Superior temporal gyrus (tissue), 1 donor: ENCODE measurements around the gene CTCF.

Experiments
- DNase-seq: peaks from one replicate; pipeline ENCODE4 v3.0.0-alpha.2; 2016; ENCODE audit errors: extremely low spot score

Gene CTCF

DNA sequence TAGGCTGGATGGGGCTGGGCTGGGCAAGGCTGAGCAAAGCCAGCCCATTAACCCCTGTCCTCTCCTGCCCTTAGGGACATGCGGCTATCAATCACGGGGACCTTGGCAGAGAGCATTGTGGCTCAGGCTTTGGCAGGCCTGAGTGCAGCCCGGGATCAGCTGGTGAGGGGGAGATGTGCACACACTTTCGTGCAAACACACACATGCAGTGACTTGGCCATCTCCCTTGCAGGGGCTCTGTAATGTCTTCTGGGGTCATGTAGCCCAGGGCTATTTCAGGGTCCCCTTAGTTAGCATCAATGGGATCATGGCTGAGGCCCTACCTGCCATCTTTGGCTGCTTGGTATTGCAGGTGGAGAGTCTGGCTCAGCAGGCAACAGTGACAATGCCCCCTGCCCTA lies 89.5 kb downstream of the CTCF start:
- DNase-seq, result no peak

- DNase-seq, result no peak
Observed at GRCh38 chr16:67652578-67653127, 90.3 kb downstream of the CTCF start.

- DNase-seq, result no peak
Observed at GRCh38 chr16:67653128-67653788, 90.9 kb downstream of the CTCF start.

DNA sequence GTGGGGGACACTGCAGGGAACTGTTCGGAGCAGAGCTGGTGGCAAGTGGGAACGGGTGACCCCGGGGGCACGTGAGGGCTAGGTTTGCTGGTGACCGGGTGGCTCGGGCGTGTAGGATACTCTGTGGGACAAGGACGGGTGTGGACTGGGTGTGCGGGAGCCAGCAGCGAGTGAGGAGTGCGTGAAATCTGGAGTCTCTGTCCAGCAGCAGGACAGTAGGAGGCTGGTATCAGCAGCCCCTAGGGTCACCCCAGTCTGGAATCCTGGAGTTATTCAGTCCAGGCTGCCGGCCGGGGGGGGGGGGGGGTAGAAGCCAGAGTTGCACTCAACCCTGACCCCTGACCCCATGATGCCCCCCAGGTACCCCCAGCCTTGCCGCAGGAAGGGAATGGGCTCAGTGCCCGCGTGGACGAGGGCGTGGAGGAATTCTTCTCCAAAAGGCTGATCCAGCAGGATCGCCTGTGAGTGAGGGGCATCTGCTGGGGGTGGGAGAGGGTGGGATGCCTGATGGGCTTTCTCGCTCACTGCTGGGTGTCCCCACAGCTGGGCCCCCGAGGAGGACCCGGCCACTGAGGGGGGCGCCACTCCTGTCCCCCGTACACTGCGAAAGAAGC lies 91.6 kb downstream of the CTCF start:
- no peak for DNase-seq

DNA sequence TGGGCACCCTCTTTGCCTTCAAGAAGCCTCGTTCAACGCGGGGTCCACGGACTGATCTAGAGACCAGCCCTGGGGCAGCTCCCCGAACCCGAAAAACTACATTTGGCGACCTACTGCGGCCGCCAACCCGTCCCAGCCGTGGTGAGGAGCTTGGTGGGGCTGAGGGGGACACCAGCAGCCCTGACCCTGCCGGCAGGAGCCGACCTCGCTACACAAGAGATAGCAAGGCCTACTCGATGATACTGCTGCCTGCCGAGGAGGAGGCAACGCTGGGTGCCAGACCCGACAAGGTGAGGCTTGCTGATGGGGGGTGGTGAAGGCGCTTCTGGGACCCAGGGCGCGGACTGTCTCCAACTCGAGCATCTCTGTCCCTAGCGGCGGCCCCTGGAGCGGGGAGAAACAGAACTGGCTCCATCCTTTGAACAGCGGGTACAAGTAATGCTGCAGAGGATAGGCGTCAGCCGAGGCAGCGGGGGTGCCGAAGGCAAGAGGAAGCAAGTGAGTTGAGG lies 92.1 kb downstream of the CTCF start:
- no peak for DNase-seq

GRCh38 chr16:67655363-67655762 lies 93.0 kb downstream of the CTCF start:
- no peak for DNase-seq

DNA sequence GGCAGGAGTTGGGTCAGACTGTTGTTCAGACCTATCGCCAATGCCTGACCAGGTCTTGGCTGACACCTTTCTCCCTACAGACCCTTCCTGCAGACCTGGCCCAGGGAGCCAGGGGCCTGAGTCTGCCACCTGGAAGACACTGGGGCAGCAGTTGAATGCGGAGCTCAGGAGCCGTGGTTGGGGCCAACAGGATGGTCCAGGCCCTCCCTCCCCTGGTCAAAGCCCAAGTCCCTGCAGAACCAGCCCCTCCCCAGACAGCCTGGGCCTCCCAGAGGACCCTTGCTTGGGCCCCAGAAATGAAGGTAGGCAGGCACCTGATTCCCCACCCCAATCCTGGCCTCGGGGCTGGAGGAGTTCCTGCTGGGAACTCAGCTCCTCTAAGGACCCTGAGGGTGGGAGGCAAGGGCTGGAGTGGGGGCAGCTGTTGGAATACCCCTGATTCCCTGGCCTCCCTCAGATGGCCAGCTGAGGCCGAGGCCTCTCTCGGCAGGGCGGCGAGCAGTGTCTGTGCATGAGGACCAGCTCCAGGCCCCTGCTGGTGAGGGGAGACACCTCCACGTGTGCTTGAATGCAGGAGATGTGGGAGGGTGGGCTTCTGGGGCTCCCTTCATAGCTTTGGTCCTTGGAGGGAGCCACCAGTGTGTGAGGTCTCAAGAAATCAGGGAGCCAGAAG lies 94.2 kb downstream of the CTCF start:
- no peak for DNase-seq

- no peak for DNase-seq
Observed at GRCh38 chr16:67657017-67657608, 94.8 kb downstream of the CTCF start.

DNA sequence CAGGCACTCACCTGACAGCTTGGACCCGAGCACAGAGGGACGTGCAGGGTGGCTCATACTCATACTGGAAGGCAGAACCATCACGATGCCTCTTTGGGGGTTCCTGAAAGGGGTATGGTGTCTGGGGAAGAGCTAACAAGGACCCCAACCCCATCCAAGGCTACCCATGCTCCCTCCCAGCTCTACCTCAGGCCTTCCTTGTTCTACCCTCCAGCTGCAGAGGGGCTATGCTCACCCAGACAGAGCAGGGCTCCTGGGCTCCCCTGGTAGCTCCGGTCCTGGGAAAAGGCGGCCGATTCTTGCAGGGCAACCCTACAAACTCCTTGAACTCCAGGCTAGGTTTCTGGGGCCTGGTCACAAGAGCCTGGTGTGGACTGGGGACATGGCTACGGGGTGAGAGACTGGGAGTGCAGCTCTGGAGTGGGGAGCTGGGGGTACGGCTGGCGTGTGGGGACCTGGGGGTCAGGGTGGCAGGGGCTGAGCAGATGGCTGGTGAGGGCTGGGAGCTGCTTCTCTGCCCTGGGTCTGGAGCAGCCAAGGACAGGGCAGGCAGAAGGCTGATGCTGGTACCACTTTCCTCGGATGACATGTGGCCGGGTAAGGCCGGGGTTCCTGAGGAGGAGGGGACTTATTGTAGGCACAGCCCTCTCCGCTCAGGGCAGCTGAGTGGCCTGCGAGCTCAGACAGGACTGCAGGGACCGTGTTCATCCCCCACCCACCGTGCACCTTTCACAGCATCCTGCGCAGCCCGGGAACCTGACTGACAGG lies 95.6 kb downstream of the CTCF start:
- DNase-seq, result no peak

DNA sequence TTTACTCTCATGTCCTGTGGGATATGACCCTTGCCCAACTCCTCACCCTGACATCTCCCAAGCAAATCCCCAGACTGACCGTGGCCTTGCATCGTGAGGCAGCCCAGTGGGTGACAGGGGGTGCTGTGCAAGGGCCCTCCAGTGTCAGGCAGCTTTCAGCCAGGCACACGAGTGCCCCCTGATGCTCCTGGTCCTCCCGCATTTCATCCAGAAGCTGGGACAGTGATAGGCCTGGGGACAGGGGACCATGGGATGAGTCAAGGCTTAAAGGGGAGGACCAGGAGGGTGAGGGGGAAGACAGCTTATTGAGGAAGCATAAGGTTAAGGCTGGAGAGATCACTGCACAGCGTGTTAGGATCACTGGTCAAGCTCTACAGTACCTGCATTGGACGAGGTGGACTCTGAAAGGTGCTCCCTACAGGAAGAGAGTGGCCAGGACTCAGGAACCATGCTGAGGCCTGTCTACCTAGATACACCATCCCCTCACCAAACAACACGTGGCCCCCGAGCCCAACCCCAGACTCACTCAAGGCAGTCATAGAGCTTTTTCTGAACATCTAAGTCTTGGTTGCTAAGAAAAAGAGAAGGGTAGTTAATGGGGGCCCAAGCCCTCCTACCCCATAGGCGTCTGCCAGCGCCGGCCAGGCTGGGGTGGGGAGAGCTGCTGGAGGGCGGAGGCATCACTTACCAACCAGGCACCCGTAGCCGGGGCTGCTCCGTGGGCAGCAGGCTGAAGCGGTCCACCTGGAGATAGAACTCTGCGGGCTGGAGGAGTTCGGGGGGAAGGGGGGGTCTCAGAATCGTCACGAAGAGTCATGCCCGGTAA lies 96.7 kb downstream of the CTCF start:
- DNase-seq, result no peak

GRCh38 chr16:67659675-67660563 lies 97.6 kb downstream of the CTCF start, which contains the start of gene ACD:
ACD (minus strand) TSS chr16:67660260; CDS start chr16:67660220, 40 bp downstream.
- DNase-seq, result peak; percentile 96

DNA sequence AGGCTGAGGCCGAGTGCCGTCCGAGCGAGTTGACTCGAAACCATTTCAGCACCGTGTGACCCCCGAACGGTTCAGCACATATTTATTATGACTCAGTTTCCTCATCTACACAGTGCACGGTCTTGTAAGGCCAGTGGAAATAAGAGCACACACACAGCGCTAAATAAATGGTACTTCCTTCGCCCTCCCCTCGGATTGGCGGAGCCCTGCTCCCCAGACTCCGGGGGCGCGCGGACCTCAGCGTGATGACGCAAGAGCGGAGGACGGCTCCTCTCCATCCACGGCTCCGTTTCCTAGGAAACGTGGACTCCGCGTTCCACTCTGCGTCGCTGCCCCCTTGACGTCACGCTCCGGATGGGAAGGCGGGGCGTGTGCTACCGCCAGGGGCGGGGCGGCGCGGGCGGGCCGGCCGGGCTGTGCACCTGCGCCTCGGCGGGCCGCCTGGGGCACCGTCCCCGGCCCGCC lies 98.3 kb downstream of the CTCF start, which contains the start of gene PARD6A:
Gene PARD6A, plus strand, starts transcription at position 397 of the 465 bp plus-strand sequence. CDS start 79 bp downstream, outside the sequence.
- peak; percentile 98 for DNase-seq

- peak; percentile 17 for DNase-seq
Observed at GRCh38 chr16:67661101-67661761, 98.9 kb downstream of the CTCF start.

DNA sequence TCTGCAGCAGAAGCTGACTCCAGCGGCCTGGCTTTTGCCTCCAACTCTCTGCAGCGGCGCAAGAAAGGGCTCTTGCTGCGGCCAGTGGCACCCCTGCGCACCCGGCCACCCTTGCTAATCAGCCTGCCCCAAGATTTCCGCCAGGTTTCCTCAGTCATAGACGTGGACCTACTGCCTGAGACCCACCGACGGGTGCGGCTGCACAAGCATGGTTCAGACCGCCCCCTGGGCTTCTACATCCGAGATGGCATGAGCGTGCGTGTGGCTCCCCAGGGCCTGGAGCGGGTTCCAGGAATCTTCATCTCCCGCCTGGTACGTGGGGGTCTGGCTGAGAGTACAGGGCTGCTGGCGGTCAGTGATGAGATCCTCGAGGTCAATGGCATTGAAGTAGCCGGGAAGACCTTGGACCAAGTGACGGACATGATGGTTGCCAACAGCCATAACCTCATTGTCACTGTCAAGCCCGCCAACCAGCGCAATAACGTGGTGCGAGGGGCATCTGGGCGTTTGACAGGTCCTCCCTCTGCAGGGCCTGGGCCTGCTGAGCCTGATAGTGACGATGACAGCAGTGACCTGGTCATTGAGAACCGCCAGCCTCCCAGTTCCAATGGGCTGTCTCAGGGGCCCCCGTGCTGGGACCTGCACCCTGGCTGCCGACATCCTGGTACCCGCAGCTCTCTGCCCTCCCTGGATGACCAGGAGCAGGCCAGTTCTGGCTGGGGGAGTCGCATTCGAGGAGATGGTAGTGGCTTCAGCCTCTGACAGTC lies 99.7 kb downstream of the CTCF start:
- no peak for DNase-seq

- no peak for DNase-seq
Observed at GRCh38 chr16:67662653-67663010, 100.3 kb downstream of the CTCF start.

- DNase-seq, result no peak
Observed at GRCh38 chr16:67663151-67663876, 101.0 kb downstream of the CTCF start.

- DNase-seq, result no peak
Observed at GRCh38 chr16:67663877-67664222, 101.5 kb downstream of the CTCF start.
